HEK293 (cell line): ENCODE results near the gene SRP72.
A peak's percentile ranks its signal among the peaks of the same experiment; 100 is the strongest.

Experiments used
- EGR2 ChIP-seq: fragments of 450-650 bp; formaldehyde crosslinking; IDR thresholded peaks from 2 replicates; pipeline ENCODE4 v1.5.1; 2016; ENCODE audit warnings: low read depth, missing biosample characterization, missing genetic modification characterization
- FEZF1 ChIP-seq: fragments of 450-650 bp; formaldehyde crosslinking; IDR thresholded peaks from 2 replicates; pipeline ENCODE4 v1.5.1; 2016; ENCODE audit warnings: missing biosample characterization, missing genetic modification characterization
- GLIS2 ChIP-seq: fragments of 450-650 bp; formaldehyde crosslinking; IDR thresholded peaks from 2 replicates; pipeline ENCODE4 v1.5.1; 2016; ENCODE audit warnings: missing biosample characterization, missing genetic modification characterization
- HOXA7 ChIP-seq: sonication (generic); formaldehyde crosslinking; IDR thresholded peaks from 2 replicates; pipeline ENCODE4 v1.8.1; 2022; ENCODE audit warnings: missing genetic modification reagents, borderline replicate concordance
- HOXC10 ChIP-seq: sonication (generic); formaldehyde crosslinking; IDR thresholded peaks from 2 replicates; pipeline ENCODE4 v1.8.1; 2023; ENCODE audit warnings: mild to moderate bottlenecking, missing genetic modification reagents
- KLF8 ChIP-seq: fragments of 450-650 bp; formaldehyde crosslinking; IDR thresholded peaks from 2 replicates; pipeline ENCODE4 v1.5.1; 2016; ENCODE audit warnings: missing biosample characterization, missing genetic modification characterization
- KLF9 ChIP-seq: fragments of 450-650 bp; formaldehyde crosslinking; IDR thresholded peaks from 2 replicates; pipeline ENCODE4 v1.5.1; 2016; ENCODE audit warnings: missing biosample characterization, missing genetic modification characterization, low read depth
- MYNN ChIP-seq: fragments of 450-650 bp; formaldehyde crosslinking; IDR thresholded peaks from 2 replicates; pipeline ENCODE4 v1.5.1; 2016; ENCODE audit warnings: missing biosample characterization, missing genetic modification characterization, borderline replicate concordance
- PATZ1 ChIP-seq: fragments of 450-650 bp; formaldehyde crosslinking; IDR thresholded peaks from 2 replicates; pipeline ENCODE4 v1.5.1; 2016; ENCODE audit warnings: missing biosample characterization, missing genetic modification characterization
- PRDM10 ChIP-seq: fragments of 450-650 bp; formaldehyde crosslinking; IDR thresholded peaks from 2 replicates; pipeline ENCODE4 v1.5.1; 2016; ENCODE audit warnings: missing biosample characterization, missing genetic modification characterization
- SP3 ChIP-seq: fragments of 450-650 bp; formaldehyde crosslinking; IDR thresholded peaks from 2 replicates; pipeline ENCODE4 v1.5.1; 2016; ENCODE audit warnings: missing biosample characterization, missing genetic modification characterization
- YY1 ChIP-seq: fragments of 450-650 bp; formaldehyde crosslinking; IDR thresholded peaks from 2 replicates; pipeline ENCODE4 v1.5.1; 2018; ENCODE audit warnings: missing biosample characterization, missing genetic modification characterization
- ZBTB10 ChIP-seq: fragments of 450-650 bp; formaldehyde crosslinking; IDR thresholded peaks from 2 replicates; pipeline ENCODE4 v1.5.1; 2016; ENCODE audit warnings: missing biosample characterization, missing genetic modification characterization
- ZBTB11 ChIP-seq: fragments of 450-650 bp; formaldehyde crosslinking; conservative IDR thresholded peaks from 2 replicates; pipeline ENCODE4 v1.5.1; 2016; ENCODE audit warnings: low read depth, missing biosample characterization, missing genetic modification characterization
- ZBTB20 ChIP-seq: fragments of 450-650 bp; formaldehyde crosslinking; IDR thresholded peaks from 2 replicates; pipeline ENCODE4 v1.5.1; 2016; ENCODE audit warnings: missing biosample characterization, missing genetic modification characterization
- ZBTB26 ChIP-seq: fragments of 450-650 bp; formaldehyde crosslinking; optimal IDR thresholded peaks from 2 replicates; pipeline ENCODE3; 2016; ENCODE audit warnings: missing biosample characterization, mild to moderate bottlenecking, missing genetic modification characterization
- ZIC2 ChIP-seq: fragments of 450-650 bp; formaldehyde crosslinking; IDR thresholded peaks from 2 replicates; pipeline ENCODE4 v1.5.1; 2016; ENCODE audit warnings: missing biosample characterization, missing genetic modification characterization
- ZNF121 ChIP-seq: fragments of 450-650 bp; formaldehyde crosslinking; IDR thresholded peaks from 2 replicates; pipeline ENCODE4 v1.5.1; 2016; ENCODE audit warnings: missing biosample characterization, missing genetic modification characterization
- ZNF266 ChIP-seq: fragments of 450-650 bp; formaldehyde crosslinking; IDR thresholded peaks from 2 replicates; pipeline ENCODE4 v1.5.1; 2016; ENCODE audit warnings: missing biosample characterization, missing genetic modification characterization, low read depth
- ZNF324 ChIP-seq: fragments of 450-650 bp; formaldehyde crosslinking; IDR thresholded peaks from 2 replicates; pipeline ENCODE4 v1.5.1; 2016; ENCODE audit warnings: missing biosample characterization, missing genetic modification characterization
- ZNF513 ChIP-seq: fragments of 450-650 bp; IDR thresholded peaks from 2 replicates; pipeline ENCODE4 v1.5.1; 2018; ENCODE audit warnings: missing biosample characterization, missing genetic modification characterization
- ZNF670 ChIP-seq: fragments of 450-650 bp; formaldehyde crosslinking; IDR thresholded peaks from 2 replicates; pipeline ENCODE4 v1.5.1; 2016; ENCODE audit warnings: missing biosample characterization, missing genetic modification characterization, low read depth

The SRP72 gene

GRCh38 chr4:56467284-56468096, at the start of gene SRP72 (continued):
- TF ChIP-seq KLF8 (tag by site-specific recombination) = peak; percentile 24; the same call in 1 of the 2 replicates
- no peak for TF ChIP-seq ZIC2 (tag by site-specific recombination)
- TF ChIP-seq ZNF513 (tag by site-specific recombination) = 0 out of 2 replicates have a peak, but pooled peaks have one; percentile 22
- TF ChIP-seq ZBTB20 = no peak
- peak; percentile 69 for TF ChIP-seq KLF9
- TF ChIP-seq ZNF266 = no peak
- TF ChIP-seq PATZ1 (tag by site-specific recombination) = peak; percentile 90
- TF ChIP-seq YY1 (tag by site-specific recombination) = peak; percentile 71
- peak; percentile 22; the same call in 1 of the 2 replicates for TF ChIP-seq FEZF1 (tag by site-specific recombination)
- no peak for TF ChIP-seq MYNN
- peak; percentile 62 for TF ChIP-seq ZBTB26
- no peak; the same call in 1 of the 2 replicates for TF ChIP-seq GLIS2 (tag by site-specific recombination)
- TF ChIP-seq ZNF670 (tag by site-specific recombination) = no peak
- TF ChIP-seq EGR2 (tag by site-specific recombination) = no peak
- TF ChIP-seq HOXC10 = no peak
- no peak for TF ChIP-seq ZNF324
- TF ChIP-seq ZNF121 = no peak
- peak; percentile 20; the same call in 1 of the 2 replicates for TF ChIP-seq ZBTB10 (tag by site-specific recombination)
- peak; percentile 83 for TF ChIP-seq PRDM10
- peak; percentile 87 for TF ChIP-seq ZBTB11 (tag by site-specific recombination)
- peak; percentile 64 for TF ChIP-seq SP3 (tag by site-specific recombination)
- no peak for TF ChIP-seq HOXA7 (CRISPR knock-in tag)
